Subcutaneous abdominal adipose tissue (tissue), 5 donors: Measurements from ENCODE around the gene EHMT1.
"Not testable (repeated sequence)": the region's sequence is repeated elsewhere in the genome, so short reads cannot be mapped to it uniquely, and the experiment has no call there.

Experiments
- H3K27ac ChIP-seq: one replicate; pipeline ENCODE4 v1.7.0; 2013; ENCODE audit warnings: low read depth, mild to moderate bottlenecking, inconsistent platforms, low read length, moderate library complexity
- H3K27me3 ChIP-seq, 5 donors: one replicate each; pipeline ENCODE4 v1.7.0; 2013; ENCODE audit warnings: low read length in 5 of 5, inconsistent platforms in 1 of 5; ENCODE audit not compliant: control insufficient read depth in 5 of 5, insufficient read depth in 4 of 5
- H3K36me3 ChIP-seq, 5 donors: one replicate each; pipeline ENCODE4 v1.7.0; 2013; ENCODE audit warnings: low read length in 5 of 5; ENCODE audit not compliant: control insufficient read depth in 5 of 5, insufficient read depth in 5 of 5
- H3K4me1 ChIP-seq, 5 donors: one replicate each; pipeline ENCODE4 v1.7.0; 2013; ENCODE audit warnings: low read length in 5 of 5, mild to moderate bottlenecking in 3 of 5, moderate library complexity in 1 of 5; ENCODE audit not compliant: control insufficient read depth in 5 of 5, insufficient read depth in 5 of 5
- H3K4me3 ChIP-seq, 5 donors: one replicate each; pipeline ENCODE4 v1.7.0; 2013; ENCODE audit warnings: low read length in 5 of 5, low read depth in 1 of 5
- H3K9ac ChIP-seq, 5 donors: one replicate each; pipeline ENCODE4 v1.7.0; 2013; ENCODE audit warnings: low read length in 5 of 5, mild to moderate bottlenecking in 4 of 5, moderate library complexity in 3 of 5
- H3K9me3 ChIP-seq, 5 donors: one replicate each; pipeline ENCODE4 v1.7.0; 2013; ENCODE audit warnings: low read length in 5 of 5; ENCODE audit not compliant: control insufficient read depth in 5 of 5
- donor health status: healthy.
- donor health status: healthy.
- donor health status: healthy.
- donor health status: healthy.
- donor health status: healthy.

The EHMT1 gene

GRCh38 chr9:137627406-137627805, 8.6 kb downstream of the EHMT1 start:
- not testable (repeated sequence) for H3K4me3 ChIP-seq, H3K27ac ChIP-seq, H3K27me3 ChIP-seq, H3K9me3 ChIP-seq, H3K9ac ChIP-seq, H3K36me3 ChIP-seq
- peaks cover 2 to 41% (median 32%) of the 10 kb centered on the region in 5 donors for H3K4me1 ChIP-seq

GRCh38 chr9:137630126-137630525, 11.3 kb downstream of the EHMT1 start:
- peak overlapping the region in 2 of 5 donors; percentile 6 to 8 for H3K9ac ChIP-seq
- H3K27ac ChIP-seq, result no peak overlapping the region
- no peaks in the 10 kb centered on the region for H3K36me3 ChIP-seq
- no peak overlapping the region for H3K4me3 ChIP-seq
- H3K4me1 ChIP-seq, result peaks cover 4 to 45% (median 37%) of the 10 kb centered on the region in 5 donors
- no peaks in the 10 kb centered on the region for H3K27me3 ChIP-seq
- no peaks in the 10 kb centered on the region for H3K9me3 ChIP-seq

DNA sequence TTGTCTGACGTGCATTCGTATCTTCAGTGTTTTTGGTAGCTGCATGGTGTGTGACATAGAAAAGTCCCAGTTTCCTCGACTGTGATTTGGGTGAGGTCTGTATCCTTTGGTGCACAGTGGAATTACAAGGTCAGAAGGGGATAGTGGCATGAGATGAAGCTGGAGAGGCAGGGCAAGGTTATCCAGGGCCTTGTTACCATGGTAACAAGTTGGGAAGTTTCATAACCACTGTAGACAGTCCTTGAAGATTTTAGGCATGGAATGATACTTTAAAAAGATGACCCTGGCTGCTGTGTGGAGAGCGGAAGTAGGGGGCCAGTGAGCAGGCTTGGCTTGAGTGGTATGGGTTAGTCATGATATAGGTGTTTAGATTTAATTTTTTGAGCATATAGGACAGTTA, 11.9 kb downstream of the EHMT1 start:
- Histone ChIP-seq H3K36me3 (no peaks in the 10 kb centered on the region), H3K27ac (no peak overlapping the region), H3K4me3 (no peak overlapping the region), H3K9ac (peak overlapping the region in 2 of 5 donors; percentile 4 to 6), H3K9me3 (no peaks in the 10 kb centered on the region), H3K4me1 (peaks cover 4 to 41% (median 34%) of the 10 kb centered on the region in 5 donors), H3K27me3 (no peaks in the 10 kb centered on the region)

GRCh38 chr9:137631345-137632229, 12.8 kb downstream of the EHMT1 start:
- H3K36me3 ChIP-seq, result no peaks in the 10 kb centered on the region
- no peak overlapping the region for H3K27ac ChIP-seq
- no peak overlapping the region for H3K4me3 ChIP-seq
- H3K9ac ChIP-seq, result no peak overlapping the region
- no peaks in the 10 kb centered on the region for H3K27me3 ChIP-seq
- no peaks in the 10 kb centered on the region for H3K9me3 ChIP-seq
- H3K4me1 ChIP-seq, result peaks cover 4 to 41% (median 34%) of the 10 kb centered on the region in 5 donors

DNA sequence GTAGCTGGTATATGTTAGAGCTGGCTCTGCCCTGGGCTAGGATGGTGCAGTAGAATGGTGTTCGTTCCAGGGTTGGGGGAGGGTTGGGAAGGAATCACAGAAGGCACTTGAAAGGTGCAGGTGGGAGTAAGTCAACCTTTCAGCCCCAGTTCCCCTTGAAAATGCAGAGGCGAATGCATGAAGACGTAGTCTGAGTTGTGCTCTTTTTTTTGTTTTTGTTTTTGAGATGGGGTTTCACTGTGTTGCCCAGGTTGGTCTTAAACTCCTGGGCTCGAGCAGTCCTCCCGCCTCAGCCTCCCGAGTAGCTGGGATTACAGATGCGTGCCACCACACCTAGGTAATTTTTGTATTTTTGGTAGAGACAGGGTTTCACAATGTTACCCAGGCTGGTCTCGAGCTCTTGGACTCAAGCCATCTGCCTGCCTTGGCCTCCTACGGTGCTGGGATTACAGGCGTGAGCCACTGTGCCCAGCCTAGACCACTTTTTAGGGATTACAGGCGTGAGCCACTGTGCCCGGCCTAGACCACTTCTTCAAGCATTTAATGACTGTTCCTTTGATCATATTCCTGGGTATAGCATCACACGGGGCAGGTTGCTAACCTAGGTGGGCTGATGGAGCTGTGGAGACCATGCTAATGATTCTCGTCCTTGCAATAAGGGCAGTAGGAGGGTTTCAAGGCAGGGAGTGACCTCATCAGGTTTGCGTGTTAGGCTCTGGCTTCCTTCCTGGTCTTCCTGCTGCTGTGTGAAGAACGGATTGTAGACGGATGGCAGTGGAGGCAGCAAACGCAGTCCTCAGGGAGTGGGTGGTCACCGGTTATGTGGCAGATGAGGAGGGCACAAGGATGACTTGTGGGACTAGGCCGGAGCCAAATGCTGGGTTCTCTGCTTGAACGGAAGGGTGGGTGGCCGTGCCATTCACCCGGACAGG, 13.7 kb downstream of the EHMT1 start:
- Histone ChIP-seq H3K4me3 (peak overlapping the region in 1 of 5 donors; percentile 33), H3K27me3 (no peaks in the 10 kb centered on the region), H3K36me3 (no peaks in the 10 kb centered on the region), H3K9ac (peak overlapping the region in 2 of 5 donors; percentile 14 to 64), H3K27ac (peak overlapping the region; percentile 34), H3K9me3 (no peaks in the 10 kb centered on the region), H3K4me1 (peaks cover 4 to 41% (median 34%) of the 10 kb centered on the region in 5 donors)

GRCh38 chr9:137634016-137634415, 15.2 kb downstream of the EHMT1 start:
- Histone ChIP-seq H3K4me3 (no peak overlapping the region), H3K9me3 (no peaks in the 10 kb centered on the region), H3K27me3 (no peaks in the 10 kb centered on the region), H3K9ac (no peak overlapping the region), H3K4me1 (peaks cover 4 to 31% (median 29%) of the 10 kb centered on the region in 5 donors), H3K27ac (no peak overlapping the region), H3K36me3 (no peaks in the 10 kb centered on the region)

GRCh38 chr9:137638680-137639079, 19.9 kb downstream of the EHMT1 start:
- H3K9me3 ChIP-seq, result no peaks in the 10 kb centered on the region
- no peaks in the 10 kb centered on the region for H3K27me3 ChIP-seq
- H3K36me3 ChIP-seq, result peaks cover 0 to 9% (median 3%) of the 10 kb centered on the region in 5 donors
- H3K9ac ChIP-seq, result no peak overlapping the region
- H3K4me1 ChIP-seq, result peaks cover 0 to 17% (median 9%) of the 10 kb centered on the region in 5 donors
- H3K4me3 ChIP-seq, result no peak overlapping the region
- no peak overlapping the region for H3K27ac ChIP-seq

DNA sequence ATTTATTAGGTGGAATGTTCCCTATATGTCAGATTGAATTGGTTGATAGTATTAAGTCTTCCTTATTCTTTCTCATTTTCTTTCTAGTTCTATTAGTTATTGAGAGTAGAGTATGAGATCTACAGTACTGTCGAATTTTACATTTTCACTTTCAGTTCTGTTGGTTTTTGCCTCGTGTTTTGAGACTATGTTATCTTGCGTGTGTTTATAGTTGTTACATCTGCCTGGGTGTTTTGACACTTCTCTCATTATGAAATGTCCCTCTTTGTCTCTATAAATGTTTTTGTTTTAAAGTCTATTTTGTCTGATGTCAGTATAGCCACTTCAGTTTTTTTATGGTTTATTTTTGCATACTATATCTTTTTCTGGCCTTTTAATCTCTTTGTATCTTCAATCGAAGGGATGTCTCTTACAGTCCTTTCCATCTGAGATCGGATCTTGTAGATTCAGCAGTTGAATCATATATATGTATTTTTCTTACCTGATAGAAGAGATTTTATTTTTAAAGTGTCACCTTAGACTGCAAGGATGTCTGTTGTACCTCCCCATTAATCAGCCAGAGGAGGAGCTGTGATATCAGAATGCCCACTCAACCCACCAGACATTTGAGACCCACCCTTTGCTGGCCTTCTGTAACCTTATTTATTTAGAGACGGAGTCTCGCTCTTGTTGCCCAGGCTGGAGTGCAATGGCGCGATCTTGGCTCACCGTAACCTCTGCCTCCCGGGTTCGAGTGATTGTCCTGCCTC, 20.7 kb downstream of the EHMT1 start:
- no peak overlapping the region for H3K27ac ChIP-seq
- H3K4me1 ChIP-seq, result peaks cover 0 to 17% (median 9%) of the 10 kb centered on the region in 5 donors
- no peaks in the 10 kb centered on the region for H3K27me3 ChIP-seq
- H3K4me3 ChIP-seq, result peak overlapping the region in 1 of 5 donors; percentile 37
- peaks cover 0 to 13% (median 6%) of the 10 kb centered on the region in 5 donors for H3K36me3 ChIP-seq
- peak overlapping the region; percentile 2 to 58 (median 11) for H3K9ac ChIP-seq
- no peaks in the 10 kb centered on the region for H3K9me3 ChIP-seq

GRCh38 chr9:137640862-137641261, 22.1 kb downstream of the EHMT1 start:
- no peaks in the 10 kb centered on the region for H3K27me3 ChIP-seq
- peaks cover 0 to 13% (median 6%) of the 10 kb centered on the region in 5 donors for H3K36me3 ChIP-seq
- H3K4me1 ChIP-seq, result peaks cover 0 to 17% (median 9%) of the 10 kb centered on the region in 5 donors
- no peaks in the 10 kb centered on the region for H3K9me3 ChIP-seq
- no peak overlapping the region for H3K27ac ChIP-seq
- H3K4me3 ChIP-seq, result no peak overlapping the region
- no peak overlapping the region for H3K9ac ChIP-seq
